BJ (cell line): ENCODE data around the gene RIMKLA. TPM values are rescaled to one million over a fixed set of nuclear protein-coding genes. Genes with fewer than 3 reads are reported as not detected.

Experiments
- CTCF ChIA-PET: fragments of 350-600 bp; formaldehyde crosslinking; extraction: SDS; loops from one replicate; lab custom pipeline; 2021; ENCODE audit warnings: antibody characterized with exemption, inconsistent platforms; lab: Yijun Ruan, JAX
- POLR2A ChIA-PET: fragments of 300-600 bp; sonication (Branson Sonifier 250); formaldehyde crosslinking; extraction: SDS; loops from one replicate; lab custom pipeline; 2021; ENCODE audit warnings: antibody characterized with exemption; lab: Charles Lee
- DNase-seq: peaks from one replicate; pipeline ENCODE4 v3.0.0-alpha.2; 2011; ENCODE audit warnings: low read depth
- H3K27me3 ChIP-seq: 2 replicates; pipeline ENCODE4 v1.6.0; 2011; ENCODE audit warnings: low read length; ENCODE audit not compliant: control insufficient read depth, insufficient read depth
- H3K36me3 ChIP-seq: 2 replicates; pipeline ENCODE4 v1.5.1; 2011; ENCODE audit warnings: low read length; ENCODE audit not compliant: control insufficient read depth, insufficient read depth
- H3K4me3 ChIP-seq: 2 replicates; pipeline ENCODE4 v1.5.1; 2011; ENCODE audit warnings: low read depth, mild to moderate bottlenecking, control low read depth, low read length
- polyA plus RNA-seq: library from polyadenylated mRNA; depleted of rRNA; stranded (reverse); fragments of >200 nt; gene quantifications from 2 replicates; pipeline ENCODE4 v1.2.3, GENCODE V29; 2011
- TF ChIP-seq, protein P1 (sequence below): IDR thresholded peaks from 2 replicates; pipeline ENCODE4 v1.5.1; 2011; ENCODE audit warnings: low read depth, mild to moderate bottlenecking, control low read depth, inconsistent platforms, low read length, moderate library complexity; ENCODE audit not compliant: insufficient read depth

RIMKLA gene
- polyA plus RNA-seq, 1 experiment = 0.02 TPM

- Histone ChIP-seq H3K27me3 (peaks cover 5% of the 10 kb centered on the region), H3K36me3 (no peaks in the 10 kb centered on the region), H3K4me3 (no peak overlapping the region)
- ChIA-PET POLR2A (no interaction called here), CTCF (no interaction called here)
- TF ChIP-seq, protein P1, sequence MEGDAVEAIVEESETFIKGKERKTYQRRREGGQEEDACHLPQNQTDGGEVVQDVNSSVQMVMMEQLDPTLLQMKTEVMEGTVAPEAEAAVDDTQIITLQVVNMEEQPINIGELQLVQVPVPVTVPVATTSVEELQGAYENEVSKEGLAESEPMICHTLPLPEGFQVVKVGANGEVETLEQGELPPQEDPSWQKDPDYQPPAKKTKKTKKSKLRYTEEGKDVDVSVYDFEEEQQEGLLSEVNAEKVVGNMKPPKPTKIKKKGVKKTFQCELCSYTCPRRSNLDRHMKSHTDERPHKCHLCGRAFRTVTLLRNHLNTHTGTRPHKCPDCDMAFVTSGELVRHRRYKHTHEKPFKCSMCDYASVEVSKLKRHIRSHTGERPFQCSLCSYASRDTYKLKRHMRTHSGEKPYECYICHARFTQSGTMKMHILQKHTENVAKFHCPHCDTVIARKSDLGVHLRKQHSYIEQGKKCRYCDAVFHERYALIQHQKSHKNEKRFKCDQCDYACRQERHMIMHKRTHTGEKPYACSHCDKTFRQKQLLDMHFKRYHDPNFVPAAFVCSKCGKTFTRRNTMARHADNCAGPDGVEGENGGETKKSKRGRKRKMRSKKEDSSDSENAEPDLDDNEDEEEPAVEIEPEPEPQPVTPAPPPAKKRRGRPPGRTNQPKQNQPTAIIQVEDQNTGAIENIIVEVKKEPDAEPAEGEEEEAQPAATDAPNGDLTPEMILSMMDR = no peak
- DNase-seq = no peak
Observed at GRCh38 chr1:42386051-42386450, 5.5 kb downstream of the RIMKLA start.

DNA sequence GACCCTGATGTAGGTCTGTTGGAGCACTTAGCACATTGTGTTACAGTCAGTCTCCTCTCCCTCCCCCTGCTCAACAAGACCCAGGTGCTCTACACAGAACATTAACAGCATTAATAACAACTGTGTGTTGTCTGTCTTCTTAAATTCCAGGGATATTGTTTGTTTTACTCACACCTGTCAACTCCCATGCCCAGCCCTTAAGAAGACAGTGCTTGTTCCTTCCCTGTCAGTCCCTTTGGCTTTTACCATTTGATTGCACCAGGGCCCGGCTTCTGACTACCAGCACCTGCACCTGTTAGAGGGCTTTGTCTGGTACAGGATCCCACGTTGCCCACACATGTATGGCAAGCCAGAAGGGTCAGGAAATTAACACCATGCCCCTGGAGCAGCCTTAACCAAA, 11.7 kb downstream of the RIMKLA start:
- ChIA-PET POLR2A (no interaction called here), CTCF (no interaction called here)
- Histone ChIP-seq H3K4me3 (no peak overlapping the region), H3K27me3 (peaks cover 2% of the 10 kb centered on the region; the same call in 1 of the 2 replicates), H3K36me3 (no peaks in the 10 kb centered on the region)
- TF ChIP-seq, protein P1 = no peak
- no peak for DNase-seq

GRCh38 chr1:42392967-42393848, 12.6 kb downstream of the RIMKLA start:
- TF ChIP-seq, protein P1 = no peak
- POLR2A ChIA-PET = no interaction called here

DNA sequence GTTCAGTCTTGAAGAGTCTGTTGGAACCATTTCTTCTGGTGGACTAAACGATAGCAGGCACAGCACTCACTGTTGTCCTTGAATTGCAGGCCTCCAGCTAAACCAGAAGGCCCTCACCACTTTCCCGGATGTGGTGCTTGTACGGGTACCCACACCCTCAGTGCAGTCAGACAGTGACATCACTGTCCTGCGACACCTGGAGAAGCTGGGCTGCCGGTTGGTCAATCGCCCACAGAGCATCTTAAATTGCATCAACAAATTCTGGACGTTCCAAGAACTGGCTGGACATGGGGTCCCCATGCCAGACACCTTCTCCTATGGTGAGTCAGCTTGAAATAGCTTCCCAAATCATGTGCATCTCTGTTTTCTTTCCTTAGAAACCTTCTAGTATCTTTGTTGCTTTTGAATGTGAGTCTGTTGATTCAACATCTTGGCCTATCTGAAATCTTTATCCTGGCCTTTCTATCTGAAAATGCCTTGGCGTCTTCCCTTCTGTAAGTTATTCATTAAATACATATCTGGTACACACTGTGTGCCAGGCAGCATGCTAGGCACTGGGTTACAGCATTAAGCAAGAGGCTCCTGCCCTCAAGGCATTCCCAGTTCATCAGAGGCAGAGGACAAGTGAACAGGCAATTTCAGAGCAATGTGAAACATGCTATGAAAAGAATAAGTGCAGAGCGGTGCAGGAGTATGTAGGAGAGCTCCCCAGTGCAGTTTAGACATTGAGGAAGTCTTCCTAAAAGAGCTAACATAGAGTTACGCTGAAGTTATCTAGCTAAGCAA, 18.9 kb downstream of the RIMKLA start:
- POLR2A ChIA-PET = no interaction called here
- TF ChIP-seq, protein P1 = no peak
- DNase-seq = no peak
- CTCF ChIA-PET = interaction anchor here (0.9 kb wide), 1 partner anchor 15 kb away, joined by 4 read pairs; no protein-coding TSS in a partner anchor
- Histone ChIP-seq H3K27me3 (no peaks in the 10 kb centered on the region), H3K4me3 (no peak overlapping the region), H3K36me3 (no peaks in the 10 kb centered on the region)

More at GRCh38 chr1:42392967-42393848, 12.6 kb downstream of the RIMKLA start:
- Histone ChIP-seq H3K36me3 (no peaks in the 10 kb centered on the region), H3K27me3 (peaks cover 2% of the 10 kb centered on the region; the same call in 1 of the 2 replicates), H3K4me3 (no peak overlapping the region)
- no peak for DNase-seq
- CTCF ChIA-PET = no interaction called here

GRCh38 chr1:42403880-42404400, 23.3 kb downstream of the RIMKLA start:
- CTCF ChIA-PET = no interaction called here

More at GRCh38 chr1:42403880-42404400, 23.3 kb downstream of the RIMKLA start:
- no peak for DNase-seq
- POLR2A ChIA-PET = no interaction called here
- TF ChIP-seq, protein P1 = no peak
- Histone ChIP-seq H3K36me3 (no peaks in the 10 kb centered on the region), H3K27me3 (0 out of 2 replicates have a peak, but pooled peaks cover 2% of the 10 kb centered on the region), H3K4me3 (no peak overlapping the region)
